ENCODE results near the gene NUDT14.

NUDT14 gene

DNA sequence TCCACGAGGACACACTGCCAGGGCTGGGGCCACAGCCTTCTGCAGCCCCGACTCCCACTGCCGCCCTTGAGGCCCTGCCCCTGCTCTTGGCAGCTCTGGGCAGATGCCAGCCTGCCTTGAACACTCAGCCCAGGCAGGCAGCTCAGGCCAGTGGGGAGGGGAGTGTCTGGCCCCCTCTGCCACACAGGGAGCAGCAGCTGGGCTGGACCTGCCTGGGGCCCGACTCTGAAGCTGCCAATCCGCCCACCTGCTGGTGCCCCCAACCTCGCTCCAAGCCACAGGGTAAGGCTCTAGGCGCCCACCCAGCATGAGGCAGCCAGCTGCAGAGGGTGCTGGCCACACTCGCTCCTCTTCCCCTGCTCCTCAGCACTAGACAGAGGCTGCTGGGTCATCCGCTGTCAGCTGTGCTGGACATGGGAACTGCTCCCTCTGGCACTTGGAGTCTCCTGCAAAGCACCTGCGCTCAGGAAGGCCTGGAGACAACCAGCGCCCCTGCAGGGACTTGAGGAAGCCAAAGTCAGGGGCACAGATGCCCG, 24.6 kb upstream of the NUDT14 start:
- TF ChIP-seq ZFP41 (tag by site-specific recombination; IDR thresholded peaks at IDR 0.05; ENCODE audit: borderline replicate concordance) (no peak), BCL11A (tag by site-specific recombination; IDR thresholded peaks at IDR 0.05; ENCODE audit: low read depth) (peak; percentile 71; the same call in 1 of the 2 replicates), BCL11B (tag by site-specific recombination; IDR thresholded peaks at IDR 0.05; ENCODE audit: low read depth) (0 out of 2 replicates have a peak, but pooled peaks have one; percentile 23), ZFHX2 (tag by site-specific recombination; conservative IDR thresholded peaks at IDR 0.05) (peak; percentile 50), ZNF341 (tag by site-specific recombination; IDR thresholded peaks at IDR 0.05; ENCODE audit: low read depth) (peak; percentile 70), GLIS2 (tag by site-specific recombination; IDR thresholded peaks at IDR 0.05) (peak; percentile 50; the same call in 1 of the 2 replicates), ZIC2 (tag by site-specific recombination; IDR thresholded peaks at IDR 0.05) (peak; percentile 91), ZNF211 (tag by site-specific recombination; IDR thresholded peaks at IDR 0.05; ENCODE audit: low read depth) (no peak), ZNF660 (tag by site-specific recombination; IDR thresholded peaks at IDR 0.05) (no peak), ZNF600 (tag by site-specific recombination; IDR thresholded peaks at IDR 0.05) (peak; percentile 88), ZNF248 (tag by site-specific recombination; IDR thresholded peaks at IDR 0.05) (no peak)
- TF ChIP-seq, protein P1, sequence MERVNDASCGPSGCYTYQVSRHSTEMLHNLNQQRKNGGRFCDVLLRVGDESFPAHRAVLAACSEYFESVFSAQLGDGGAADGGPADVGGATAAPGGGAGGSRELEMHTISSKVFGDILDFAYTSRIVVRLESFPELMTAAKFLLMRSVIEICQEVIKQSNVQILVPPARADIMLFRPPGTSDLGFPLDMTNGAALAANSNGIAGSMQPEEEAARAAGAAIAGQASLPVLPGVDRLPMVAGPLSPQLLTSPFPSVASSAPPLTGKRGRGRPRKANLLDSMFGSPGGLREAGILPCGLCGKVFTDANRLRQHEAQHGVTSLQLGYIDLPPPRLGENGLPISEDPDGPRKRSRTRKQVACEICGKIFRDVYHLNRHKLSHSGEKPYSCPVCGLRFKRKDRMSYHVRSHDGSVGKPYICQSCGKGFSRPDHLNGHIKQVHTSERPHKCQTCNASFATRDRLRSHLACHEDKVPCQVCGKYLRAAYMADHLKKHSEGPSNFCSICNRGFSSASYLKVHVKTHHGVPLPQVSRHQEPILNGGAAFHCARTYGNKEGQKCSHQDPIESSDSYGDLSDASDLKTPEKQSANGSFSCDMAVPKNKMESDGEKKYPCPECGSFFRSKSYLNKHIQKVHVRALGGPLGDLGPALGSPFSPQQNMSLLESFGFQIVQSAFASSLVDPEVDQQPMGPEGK (tag by site-specific recombination; IDR thresholded peaks at IDR 0.05), result 0 out of 2 replicates have a peak, but pooled peaks have one; percentile 47
- TF ChIP-seq, protein P2, sequence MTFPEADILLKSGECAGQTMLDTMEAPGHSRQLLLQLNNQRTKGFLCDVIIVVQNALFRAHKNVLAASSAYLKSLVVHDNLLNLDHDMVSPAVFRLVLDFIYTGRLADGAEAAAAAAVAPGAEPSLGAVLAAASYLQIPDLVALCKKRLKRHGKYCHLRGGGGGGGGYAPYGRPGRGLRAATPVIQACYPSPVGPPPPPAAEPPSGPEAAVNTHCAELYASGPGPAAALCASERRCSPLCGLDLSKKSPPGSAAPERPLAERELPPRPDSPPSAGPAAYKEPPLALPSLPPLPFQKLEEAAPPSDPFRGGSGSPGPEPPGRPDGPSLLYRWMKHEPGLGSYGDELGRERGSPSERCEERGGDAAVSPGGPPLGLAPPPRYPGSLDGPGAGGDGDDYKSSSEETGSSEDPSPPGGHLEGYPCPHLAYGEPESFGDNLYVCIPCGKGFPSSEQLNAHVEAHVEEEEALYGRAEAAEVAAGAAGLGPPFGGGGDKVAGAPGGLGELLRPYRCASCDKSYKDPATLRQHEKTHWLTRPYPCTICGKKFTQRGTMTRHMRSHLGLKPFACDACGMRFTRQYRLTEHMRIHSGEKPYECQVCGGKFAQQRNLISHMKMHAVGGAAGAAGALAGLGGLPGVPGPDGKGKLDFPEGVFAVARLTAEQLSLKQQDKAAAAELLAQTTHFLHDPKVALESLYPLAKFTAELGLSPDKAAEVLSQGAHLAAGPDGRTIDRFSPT (tag by site-specific recombination; IDR thresholded peaks at IDR 0.05), result peak; percentile 84
- Histone ChIP-seq H3K27ac (ENCODE audit: extremely low read depth, low read depth, low read length) (no peak overlapping the region), H3K4me3 (ENCODE audit: low read depth, low read length) (no peak overlapping the region), H3K36me3 (ENCODE audit: control insufficient read depth in 2 of 2, insufficient read depth in 1 of 2, low read length in 2 of 2) (peaks cover 0 to 7% of the 10 kb centered on the region in 2 experiments; a peak in 1 of 3 replicates), H3K9me3 (ENCODE audit: control insufficient read depth, insufficient read depth, low read depth, low read length) (no peaks in the 10 kb centered on the region), H3K4me1 (ENCODE audit: control insufficient read depth, insufficient read depth, low read length) (no peaks in the 10 kb centered on the region)
- POLR2A ChIA-PET, result no interaction called here
- CTCF ChIA-PET, result no interaction called here

DNA sequence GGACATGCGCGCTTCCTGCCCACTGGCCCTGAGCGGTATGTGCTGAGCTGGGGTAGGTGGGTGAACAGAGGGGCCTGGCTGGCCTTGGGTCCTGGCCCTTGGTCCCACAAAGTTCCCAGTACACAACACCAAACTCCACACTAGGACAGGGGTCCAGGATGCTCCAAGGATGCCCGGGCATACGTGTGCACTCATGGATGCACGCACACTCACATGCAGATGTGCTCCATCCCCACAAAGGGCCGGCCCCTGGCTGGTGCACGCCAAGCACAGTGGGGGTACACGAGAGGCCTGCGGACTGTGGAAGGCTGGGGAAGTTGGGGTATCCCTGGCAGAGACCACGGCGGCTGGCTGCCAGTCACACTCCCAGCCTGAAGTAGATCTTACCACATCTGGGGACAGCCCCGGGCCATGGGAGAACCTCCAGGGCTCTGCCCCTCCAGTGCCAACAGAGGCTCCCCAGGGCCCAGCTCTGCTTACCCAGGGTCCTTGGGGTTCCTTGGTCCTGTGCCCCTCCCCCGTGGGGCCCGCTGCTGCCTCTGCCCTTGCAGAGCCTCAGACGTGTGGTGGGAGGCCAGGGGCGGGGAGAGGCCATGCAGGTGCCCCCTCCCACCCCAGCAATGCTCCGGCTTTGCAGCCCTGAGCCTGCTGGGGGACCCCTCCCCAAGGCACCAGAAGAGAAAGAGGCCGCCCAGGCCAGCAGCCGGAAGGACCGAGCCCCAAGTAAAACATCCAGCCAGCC, 24.0 kb upstream of the NUDT14 start:
- H3K27ac ChIP-seq (ENCODE audit: extremely low read depth, low read depth, low read length), result no peak overlapping the region
- peaks cover 0 to 5% of the 10 kb centered on the region in 2 experiments; a peak in 1 of 3 replicates for H3K36me3 ChIP-seq (ENCODE audit: control insufficient read depth in 2 of 2, insufficient read depth in 1 of 2, low read length in 2 of 2)
- no peak overlapping the region for H3K4me3 ChIP-seq (ENCODE audit: low read depth, low read length)
- H3K9me3 ChIP-seq (ENCODE audit: control insufficient read depth, insufficient read depth, low read depth, low read length), result no peaks in the 10 kb centered on the region
- peak; percentile 28; the same call in 1 of the 2 replicates for TF ChIP-seq SP2 (tag by site-specific recombination; IDR thresholded peaks at IDR 0.05)
- TF ChIP-seq, protein P2 (tag by site-specific recombination; IDR thresholded peaks at IDR 0.05), result 0 out of 2 replicates have a peak, but pooled peaks have one; percentile 7
- TF ChIP-seq SETDB1 (IDR thresholded peaks at IDR 0.05; ENCODE audit: insufficient read length, low read length), result no peak
- no peak for TF ChIP-seq KLF9 (tag by site-specific recombination; IDR thresholded peaks at IDR 0.05; ENCODE audit: low read depth)
- H3K4me1 ChIP-seq (ENCODE audit: control insufficient read depth, insufficient read depth, low read length), result no peaks in the 10 kb centered on the region
- POLR2A ChIA-PET, result no interaction called here
- CTCF ChIA-PET, result interaction anchor here (0.7 to 4.0 kb wide), 2 partner anchors 74 to 147 kb away, joined by 3 to 23 read pairs; no protein-coding TSS in a partner anchor

All from HEK293 (cell line).